ENCODE results near the gene SSH2.

DNA sequence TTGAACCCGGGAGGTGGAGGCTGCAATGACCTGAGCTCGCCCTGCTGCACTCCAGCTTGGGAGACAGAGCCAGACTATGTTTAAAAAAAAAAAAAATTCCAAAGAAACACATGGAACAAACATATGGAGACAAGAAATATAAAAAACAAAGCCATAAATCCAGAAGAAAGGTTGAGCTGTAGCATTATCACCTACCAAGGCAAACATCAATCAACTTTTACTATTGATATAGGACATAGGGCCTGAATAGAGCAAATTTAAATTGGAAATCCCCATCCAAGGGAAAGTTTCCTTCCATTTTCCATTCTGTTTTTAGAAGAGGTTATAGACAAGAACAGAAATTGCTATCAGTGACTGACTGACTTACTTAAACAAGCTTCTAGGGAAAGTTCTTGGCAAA, 56.6 kb downstream of the SSH2 start:
- TF ChIP-seq, protein P1, sequence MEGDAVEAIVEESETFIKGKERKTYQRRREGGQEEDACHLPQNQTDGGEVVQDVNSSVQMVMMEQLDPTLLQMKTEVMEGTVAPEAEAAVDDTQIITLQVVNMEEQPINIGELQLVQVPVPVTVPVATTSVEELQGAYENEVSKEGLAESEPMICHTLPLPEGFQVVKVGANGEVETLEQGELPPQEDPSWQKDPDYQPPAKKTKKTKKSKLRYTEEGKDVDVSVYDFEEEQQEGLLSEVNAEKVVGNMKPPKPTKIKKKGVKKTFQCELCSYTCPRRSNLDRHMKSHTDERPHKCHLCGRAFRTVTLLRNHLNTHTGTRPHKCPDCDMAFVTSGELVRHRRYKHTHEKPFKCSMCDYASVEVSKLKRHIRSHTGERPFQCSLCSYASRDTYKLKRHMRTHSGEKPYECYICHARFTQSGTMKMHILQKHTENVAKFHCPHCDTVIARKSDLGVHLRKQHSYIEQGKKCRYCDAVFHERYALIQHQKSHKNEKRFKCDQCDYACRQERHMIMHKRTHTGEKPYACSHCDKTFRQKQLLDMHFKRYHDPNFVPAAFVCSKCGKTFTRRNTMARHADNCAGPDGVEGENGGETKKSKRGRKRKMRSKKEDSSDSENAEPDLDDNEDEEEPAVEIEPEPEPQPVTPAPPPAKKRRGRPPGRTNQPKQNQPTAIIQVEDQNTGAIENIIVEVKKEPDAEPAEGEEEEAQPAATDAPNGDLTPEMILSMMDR (IDR thresholded peaks at IDR 0.05): no peak
- TF ChIP-seq EP300 (IDR thresholded peaks at IDR 0.05): no peak
